Liver (tissue), 9 donors: ENCODE data around the gene PFAS. TPM values are rescaled to one million over a fixed set of nuclear protein-coding genes. Genes with fewer than 3 reads are reported as not detected.

Experiments
- DNase-seq: peaks from one replicate; pipeline ENCODE4 v3.0.0-alpha.2; 2017; ENCODE audit warnings: low spot score
- H3K27ac ChIP-seq, 2 donors: one replicate each; pipeline ENCODE4 v1.7.0; 2013; ENCODE audit warnings: inconsistent platforms in 2 of 2, low read length in 2 of 2, control low read depth in 1 of 2, low read depth in 1 of 2, mild to moderate bottlenecking in 1 of 2
- H3K27me3 ChIP-seq, 4 donors: one replicate each; pipeline versions ENCODE4 v1.6.1 to v1.7.0; 2013; ENCODE audit warnings: low read length in 3 of 4, inconsistent platforms in 1 of 4, mild to moderate bottlenecking in 1 of 4, moderate library complexity in 1 of 4; ENCODE audit not compliant: control insufficient read depth in 4 of 4, insufficient read depth in 4 of 4
- H3K36me3 ChIP-seq, 4 donors: one replicate each; pipeline versions ENCODE4 v1.6.1 to v1.7.0; 2013; ENCODE audit warnings: low read length in 3 of 4, mild to moderate bottlenecking in 3 of 4, low read depth in 1 of 4, moderate library complexity in 1 of 4; ENCODE audit not compliant: control insufficient read depth in 4 of 4, insufficient read depth in 3 of 4
- H3K4me1 ChIP-seq, 4 donors: one replicate each; pipeline versions ENCODE4 v1.6.1 to v1.7.0; 2013; ENCODE audit warnings: low read length in 3 of 4, mild to moderate bottlenecking in 3 of 4, moderate library complexity in 1 of 4; ENCODE audit not compliant: control insufficient read depth in 4 of 4, insufficient read depth in 4 of 4
- H3K4me3 ChIP-seq, 3 donors: one replicate each; pipeline versions ENCODE4 v1.6.1 to v1.7.0; 2013; ENCODE audit warnings: low read length in 3 of 3, control low read depth in 1 of 3, low read depth in 1 of 3, mild to moderate bottlenecking in 1 of 3
- H3K9ac ChIP-seq, 2 donors: one replicate each; pipeline ENCODE4 v1.7.0; 2013; ENCODE audit warnings: low read length in 2 of 2, mild to moderate bottlenecking in 2 of 2, moderate library complexity in 2 of 2, control low read depth in 1 of 2, low read depth in 1 of 2
- H3K9me3 ChIP-seq, 4 donors: one replicate each; pipeline versions ENCODE4 v1.6.1 to v1.7.0; 2013; ENCODE audit warnings: low read length in 3 of 4; ENCODE audit not compliant: control insufficient read depth in 4 of 4
- ATF3 ChIP-seq: IDR thresholded peaks from 2 replicates; pipeline ENCODE4 v1.6.1; 2016; ENCODE audit warnings: antibody characterized with exemption
- CTCF ChIP-seq: fragments of 150-350 bp; IDR thresholded peaks from 2 replicates; pipeline ENCODE4 v1.5.1; 2017; ENCODE audit warnings: improper control_type of control experiment, low read depth, low read length; ENCODE audit not compliant: missing input control
- GABPA ChIP-seq, 2 donors: IDR thresholded peaks in 1 of 2; conservative IDR thresholded peaks in 1 of 2; 2 replicates each; pipeline ENCODE4 v1.6.1; 2016; ENCODE audit warnings: antibody characterized with exemption in 2 of 2, mild to moderate bottlenecking in 1 of 2, moderate library complexity in 1 of 2
- HNF4A ChIP-seq, 2 donors: conservative IDR thresholded peaks; 2 replicates each; pipeline ENCODE4 v1.6.1; 2016; ENCODE audit warnings: antibody characterized with exemption in 2 of 2, mild to moderate bottlenecking in 2 of 2
- MAX ChIP-seq: IDR thresholded peaks from 2 replicates; pipeline ENCODE4 v1.6.1; 2016; ENCODE audit warnings: antibody characterized with exemption
- NR2F2 ChIP-seq: IDR thresholded peaks from 2 replicates; pipeline ENCODE4 v1.6.1; 2016; ENCODE audit warnings: antibody characterized with exemption
- RAD21 ChIP-seq, 2 donors: IDR thresholded peaks; 2 replicates each; pipeline ENCODE4 v1.6.1; 2016; ENCODE audit warnings: antibody characterized with exemption in 2 of 2, mild to moderate bottlenecking in 2 of 2
- REST ChIP-seq: IDR thresholded peaks from 2 replicates; pipeline ENCODE4 v1.6.1; 2016; ENCODE audit warnings: antibody characterized with exemption, mild to moderate bottlenecking
- SP1 ChIP-seq: IDR thresholded peaks from 2 replicates; pipeline ENCODE4 v1.6.1; 2018; ENCODE audit warnings: antibody characterized with exemption, mild to moderate bottlenecking
- ZBTB33 ChIP-seq: IDR thresholded peaks from 2 replicates; pipeline ENCODE4 v1.6.1; 2016; ENCODE audit warnings: antibody characterized with exemption
- WGBS: extraction: QIAGEN DNeasy Blood & Tissue Kit; methylation state at CpG from one replicate; pipeline ENCODE4 v1.1.7; 2013; 5-methylcytosine and 5-hydroxymethylcytosine counted together
- polyA plus RNA-seq, 2 donors: library from polyadenylated mRNA; stranded (reverse) in 1 of 2; unstranded in 1 of 2; fragments of 200-250 nt in 1 of 2; fragments of >200 nt in 1 of 2; fragmentation: Nextera tagmentation in 1 of 2; extraction: Ambion mirVana in 1 of 2; gene quantifications; one replicate each; pipeline versions ENCODE4 v1.2.1 to v1.2.3, GENCODE V29; 2013 to 2015
- total RNA-seq, 2 donors: library from RNA; depleted of rRNA; stranded (reverse); fragments of >200 nt; gene quantifications; one replicate each; pipeline ENCODE4 v1.2.3, GENCODE V29; 2014
- donor health status: healthy.
- donor health status: healthy.
- donor health status: healthy.
- donor health status: healthy.
- donor health status: healthy.

The PFAS gene
- total and polyA plus RNA-seq, 4 donors: 6.0 to 18.5 (median 10.8) TPM

GRCh38 chr17:8256691-8257090 is 7.6 kb downstream of the PFAS start:
- Histone ChIP-seq H3K9me3 (no peaks in the 10 kb centered on the region), H3K36me3 (peaks cover 3 to 30% (median 14%) of the 10 kb centered on the region in 4 donors), H3K9ac (no peak overlapping the region), H3K27ac (no peak overlapping the region), H3K4me3 (no peak overlapping the region), H3K27me3 (no peaks in the 10 kb centered on the region), H3K4me1 (no peaks in the 10 kb centered on the region)
- no peak for DNase-seq
- WGBS: 97% methylated on average over 6 of the region's 6 CpGs
- TF ChIP-seq GABPA (IDR thresholded peaks at IDR 0.05 in 1 of 2, conservative IDR thresholded peaks at IDR 0.05 in 1 of 2): no peak
- no peak for TF ChIP-seq HNF4A (conservative IDR thresholded peaks at IDR 0.05)
- no peak for TF ChIP-seq MAX

GRCh38 chr17:8257801-8258200 is 8.7 kb downstream of the PFAS start:
- no peak overlapping the region for H3K4me3 ChIP-seq
- H3K27ac ChIP-seq: no peak overlapping the region
- H3K9ac ChIP-seq: no peak overlapping the region
- H3K4me1 ChIP-seq: no peaks in the 10 kb centered on the region
- no peaks in the 10 kb centered on the region for H3K9me3 ChIP-seq
- TF ChIP-seq SP1: no peak
- peaks cover 3 to 31% (median 14%) of the 10 kb centered on the region in 4 donors for H3K36me3 ChIP-seq
- no peak for DNase-seq
- H3K27me3 ChIP-seq: no peaks in the 10 kb centered on the region
- WGBS: 97% methylated on average over 8 of the region's 8 CpGs

GRCh38 chr17:8264320-8264719 is 15.2 kb downstream of the PFAS start:
- peaks cover 8 to 48% (median 19%) of the 10 kb centered on the region in 4 donors for H3K36me3 ChIP-seq
- TF ChIP-seq GABPA (IDR thresholded peaks at IDR 0.05 in 1 of 2, conservative IDR thresholded peaks at IDR 0.05 in 1 of 2) (no peak), HNF4A (conservative IDR thresholded peaks at IDR 0.05) (no peak), ZBTB33 (no peak), SP1 (no peak), RAD21 (IDR thresholded peaks at IDR 0.05) (no peak)
- no peak for DNase-seq

GRCh38 chr17:8264836-8265542 is 15.9 kb downstream of the PFAS start:
- Histone ChIP-seq H3K27me3 (no peaks in the 10 kb centered on the region), H3K36me3 (peaks cover 8 to 49% (median 19%) of the 10 kb centered on the region in 4 donors), H3K27ac (no peak overlapping the region), H3K4me3 (no peak overlapping the region), H3K9me3 (no peaks in the 10 kb centered on the region), H3K4me1 (no peaks in the 10 kb centered on the region), H3K9ac (no peak overlapping the region)
- WGBS: 95% methylated on average over 18 of the region's 18 CpGs
- no peak for DNase-seq
- TF ChIP-seq CTCF (no peak), GABPA (IDR thresholded peaks at IDR 0.05 in 1 of 2, conservative IDR thresholded peaks at IDR 0.05 in 1 of 2) (no peak), ZBTB33 (no peak), REST (no peak), NR2F2 (no peak), RAD21 (IDR thresholded peaks at IDR 0.05) (no peak), ATF3 (no peak)

More at GRCh38 chr17:8264320-8264719, 15.2 kb downstream of the PFAS start:
- Histone ChIP-seq H3K9ac (no peak overlapping the region), H3K9me3 (no peaks in the 10 kb centered on the region), H3K27ac (no peak overlapping the region), H3K4me1 (no peaks in the 10 kb centered on the region), H3K27me3 (no peaks in the 10 kb centered on the region), H3K4me3 (no peak overlapping the region)
- 99% methylated on average over 10 of the region's 10 CpGs for WGBS
